Endothelial cell of umbilical vein (primary cell): ENCODE data around the gene OR2C3.

Source experiments
- EZH2 ChIP-seq: IDR thresholded peaks from 2 replicates; pipeline ENCODE4 v1.6.1; 2012; ENCODE audit warnings: borderline replicate concordance, low read depth, mild to moderate bottlenecking, moderate library complexity, low read length, inconsistent platforms; ENCODE audit not compliant: severe bottlenecking
- FOS ChIP-seq: IDR thresholded peaks from 2 replicates; pipeline ENCODE4 v1.6.1; 2011; ENCODE audit warnings: mild to moderate bottlenecking, low read length, moderate library complexity, borderline replicate concordance; ENCODE audit not compliant: insufficient read depth
- GATA2 ChIP-seq: IDR thresholded peaks from 2 replicates; pipeline ENCODE4 v1.7.0; 2011; ENCODE audit warnings: low read depth, mild to moderate bottlenecking, moderate library complexity, mixed read lengths, low read length; ENCODE audit not compliant: insufficient read length, insufficient read depth
- JUN ChIP-seq: IDR thresholded peaks from 2 replicates; pipeline ENCODE4 v1.6.1; 2011; ENCODE audit warnings: borderline replicate concordance, low read depth; ENCODE audit not compliant: insufficient read length, insufficient read depth
- MYC ChIP-seq: IDR thresholded peaks from one replicate; pipeline ENCODE4 v1.6.1; 2011; ENCODE audit warnings: mild to moderate bottlenecking, low read depth, low read length
- POLR2A ChIP-seq: IDR thresholded peaks from 2 replicates; pipeline ENCODE4 v1.6.1; 2012; ENCODE audit warnings: low read depth, mild to moderate bottlenecking, control low read depth, low read length
- POLR2AphosphoS5 ChIP-seq: IDR thresholded peaks from 2 replicates; pipeline ENCODE4 v1.6.1; 2012; ENCODE audit warnings: low read depth, mild to moderate bottlenecking, control low read depth, low read length, moderate library complexity; ENCODE audit not compliant: insufficient read depth
- TF ChIP-seq, protein P1 (sequence below), 2 donors: IDR thresholded peaks; 1 replicate in 1 of 2; 2 replicates in 1 of 2; pipeline ENCODE4 v1.5.1; 2011; ENCODE audit warnings: low read length in 2 of 2, mild to moderate bottlenecking in 2 of 2, moderate library complexity in 2 of 2, control low read depth in 1 of 2, inconsistent platforms in 1 of 2, low read depth in 1 of 2; ENCODE audit not compliant: insufficient read depth in 1 of 2; ENCODE audit errors: extremely low read depth in 1 of 2
- TF ChIP-seq, protein P2 (sequence below): IDR thresholded peaks from 2 replicates; pipeline ENCODE4 v1.6.1; 2011; ENCODE audit not compliant: insufficient read depth, insufficient read length

- TF ChIP-seq, protein P1, sequence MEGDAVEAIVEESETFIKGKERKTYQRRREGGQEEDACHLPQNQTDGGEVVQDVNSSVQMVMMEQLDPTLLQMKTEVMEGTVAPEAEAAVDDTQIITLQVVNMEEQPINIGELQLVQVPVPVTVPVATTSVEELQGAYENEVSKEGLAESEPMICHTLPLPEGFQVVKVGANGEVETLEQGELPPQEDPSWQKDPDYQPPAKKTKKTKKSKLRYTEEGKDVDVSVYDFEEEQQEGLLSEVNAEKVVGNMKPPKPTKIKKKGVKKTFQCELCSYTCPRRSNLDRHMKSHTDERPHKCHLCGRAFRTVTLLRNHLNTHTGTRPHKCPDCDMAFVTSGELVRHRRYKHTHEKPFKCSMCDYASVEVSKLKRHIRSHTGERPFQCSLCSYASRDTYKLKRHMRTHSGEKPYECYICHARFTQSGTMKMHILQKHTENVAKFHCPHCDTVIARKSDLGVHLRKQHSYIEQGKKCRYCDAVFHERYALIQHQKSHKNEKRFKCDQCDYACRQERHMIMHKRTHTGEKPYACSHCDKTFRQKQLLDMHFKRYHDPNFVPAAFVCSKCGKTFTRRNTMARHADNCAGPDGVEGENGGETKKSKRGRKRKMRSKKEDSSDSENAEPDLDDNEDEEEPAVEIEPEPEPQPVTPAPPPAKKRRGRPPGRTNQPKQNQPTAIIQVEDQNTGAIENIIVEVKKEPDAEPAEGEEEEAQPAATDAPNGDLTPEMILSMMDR (IDR thresholded peaks at IDR 0.05; ENCODE audit: extremely low read depth in 1 of 2, insufficient read depth in 1 of 2, low read depth in 1 of 2, low read length in 2 of 2) = peak in 1 of 2 donors; percentile 15
- no peak for TF ChIP-seq POLR2A
- no peak for TF ChIP-seq JUN
- no peak for TF ChIP-seq EZH2
- no peak for TF ChIP-seq POLR2AphosphoS5
- no peak for TF ChIP-seq MYC
- TF ChIP-seq, protein P2, sequence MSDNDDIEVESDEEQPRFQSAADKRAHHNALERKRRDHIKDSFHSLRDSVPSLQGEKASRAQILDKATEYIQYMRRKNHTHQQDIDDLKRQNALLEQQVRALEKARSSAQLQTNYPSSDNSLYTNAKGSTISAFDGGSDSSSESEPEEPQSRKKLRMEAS = no peak
- TF ChIP-seq GATA2 = no peak
- no peak for TF ChIP-seq FOS
Measured at GRCh38 chr1:247487057-247487456, 49.2 kb downstream of the OR2C3 start.
